HCT116 (cell line): Measurements from ENCODE around the gene RYR2. TPM values are rescaled to one million over a fixed set of nuclear protein-coding genes. Genes with fewer than 3 reads are reported as not detected.

Source experiments
- ATAC-seq: fragments of 200-7000 bp; cut with Tn5 transposase; 2 replicates; pipeline ENCODE4 v1.9.1; 2020; ENCODE audit warnings: mild to moderate bottlenecking, moderate library complexity
- BruUV-seq: library from RNA; stranded (reverse); fragments of 400-500 nt; replicated peaks from 2 replicates; lab custom pipeline; 2021; lab: Mats Ljungman, UMichigan
- CTCF ChIA-PET: fragments of 300-600 bp; sonication (Branson Sonifier 250); formaldehyde crosslinking; loops from one replicate; lab custom pipeline; 2021; ENCODE audit warnings: antibody characterized with exemption; lab: Charles Lee
- POLR2A ChIA-PET: fragments of 300-600, 350-600 bp; sonication (Branson Sonifier 250); formaldehyde crosslinking; loops from one replicate; lab custom pipeline; 2021; ENCODE audit warnings: antibody characterized with exemption; lab: Charles Lee
- RAD21 ChIA-PET, 2 experiments: fragments of 300-600 bp; sonication (Branson Sonifier 250); formaldehyde crosslinking; loops; one replicate each; lab custom pipeline; 2023; ENCODE audit warnings: low total read pairs in 2 of 2; ENCODE audit not compliant: uncharacterized antibody in 2 of 2, unreplicated experiment in 2 of 2, low non-redundant PET in 1 of 2; lab: Charles Lee
- DNase-seq: peaks from one replicate; pipeline ENCODE4 v3.0.0-alpha.2; 2010; ENCODE audit warnings: low read depth, low spot score
- H2AFZ ChIP-seq: fragments of 200-600 bp; shearing (Covaris generic), sonication (generic); 2 replicates; pipeline ENCODE4 v1.6.1; 2017; ENCODE audit warnings: low read depth, mixed run types, mixed read lengths, antibody characterized with exemption, low read length; ENCODE audit not compliant: poor library complexity, severe bottlenecking
- H3K27ac ChIP-seq: 2 replicates; pipeline ENCODE4 v1.5.1; 2012; ENCODE audit warnings: low read depth, low read length
- H3K27me3 ChIP-seq: fragments of 200-600 bp; sonication (generic); 2 replicates; pipeline ENCODE4 v1.6.1; 2016; ENCODE audit warnings: mixed run types, low read length, mixed read lengths; ENCODE audit not compliant: insufficient read depth
- H3K36me3 ChIP-seq, 2 experiments: fragments of 200-500 bp in 1 of 2; fragments of 200-600 bp in 1 of 2; sonication (Bioruptor generic) in 1 of 2; sonication (generic) in 1 of 2; 2 replicates each; pipeline versions ENCODE4 v1.5.1 to v1.6.1; 2014 to 2016; ENCODE audit warnings: low read length in 2 of 2, inconsistent platforms in 1 of 2, mixed read lengths in 1 of 2, mixed run types in 1 of 2; ENCODE audit not compliant: insufficient read depth in 2 of 2, control insufficient read depth in 1 of 2
- H3K4me1 ChIP-seq, 2 experiments: fragments of 200-600 bp in 1 of 2; sonication (generic) in 1 of 2; 2 replicates each; pipeline versions ENCODE4 v1.5.1 to v1.6.1; 2012 to 2017; ENCODE audit warnings: low read length in 2 of 2, inconsistent platforms in 1 of 2, mild to moderate bottlenecking in 1 of 2, mixed read lengths in 1 of 2, mixed run types in 1 of 2, moderate library complexity in 1 of 2; ENCODE audit not compliant: insufficient read depth in 2 of 2, control insufficient read depth in 1 of 2
- H3K4me2 ChIP-seq: fragments of 200-600 bp; sonication (generic); 2 replicates; pipeline ENCODE4 v1.6.1; 2017; ENCODE audit warnings: mixed run types, low read length, mixed read lengths
- H3K4me3 ChIP-seq, 2 experiments: fragments of 200-600 bp in 1 of 2; sonication (generic) in 1 of 2; replicated peaks in 1 of 2; 2 replicates each; pipeline ENCODE4 v1.5.1; 2011 to 2016; ENCODE audit warnings: low read length in 2 of 2, control low read depth in 1 of 2, low read depth in 1 of 2, mild to moderate bottlenecking in 1 of 2, mixed read lengths in 1 of 2, mixed run types in 1 of 2
- H3K79me2 ChIP-seq: fragments of 200-600 bp; sonication (generic); 2 replicates; pipeline ENCODE4 v1.6.1; 2017; ENCODE audit warnings: mild to moderate bottlenecking, mixed run types, low read length, moderate library complexity, mixed read lengths; ENCODE audit not compliant: insufficient read depth
- H3K9ac ChIP-seq: fragments of 200-600 bp; sonication (generic); 2 replicates; pipeline ENCODE4 v1.6.1; 2016; ENCODE audit warnings: low read length, mixed read lengths
- H3K9me2 ChIP-seq: fragments of 200-600 bp; sonication (generic), shearing (Covaris generic); 2 replicates; pipeline ENCODE4 v1.6.1; 2017; ENCODE audit warnings: mixed run types, mild to moderate bottlenecking, moderate library complexity; ENCODE audit not compliant: insufficient read depth
- H3K9me3 ChIP-seq, 2 experiments: fragments of 200-500 bp in 1 of 2; fragments of 200-600 bp in 1 of 2; sonication (Bioruptor generic) in 1 of 2; sonication (generic) in 1 of 2; 2 replicates each; pipeline ENCODE4 v1.6.1; 2014 to 2017; ENCODE audit warnings: low read length in 2 of 2, mixed read lengths in 2 of 2, inconsistent platforms in 1 of 2, low read depth in 1 of 2, mild to moderate bottlenecking in 1 of 2, mixed run types in 1 of 2, moderate library complexity in 1 of 2; ENCODE audit not compliant: control insufficient read depth in 1 of 2, insufficient read depth in 1 of 2
- H4K20me1 ChIP-seq: fragments of 200-600 bp; sonication (generic), shearing (Covaris generic); 2 replicates; pipeline ENCODE4 v1.6.1; 2017; ENCODE audit warnings: mixed run types, mild to moderate bottlenecking, moderate library complexity; ENCODE audit not compliant: insufficient read depth
- CBX3 ChIP-seq: IDR thresholded peaks from 2 replicates; pipeline ENCODE4 v1.6.1; 2012; ENCODE audit warnings: low read depth
- EGR1 ChIP-seq: IDR thresholded peaks from 2 replicates; pipeline ENCODE4 v1.6.1; 2012; ENCODE audit warnings: low read depth
- ELF1 ChIP-seq: IDR thresholded peaks from 2 replicates; pipeline ENCODE4 v1.6.1; 2012; ENCODE audit warnings: low read depth, borderline replicate concordance
- EZH2phosphoT487 ChIP-seq: fragments of 200-600 bp; IDR thresholded peaks from 2 replicates; pipeline ENCODE4 v1.6.1; 2018; ENCODE audit warnings: antibody characterized with exemption, borderline replicate concordance
- FOSL1 ChIP-seq: IDR thresholded peaks from 2 replicates; pipeline ENCODE4 v1.6.1; 2012; ENCODE audit warnings: low read depth
- JUND ChIP-seq: IDR thresholded peaks from 2 replicates; pipeline ENCODE4 v1.6.1; 2012
- POLR2A ChIP-seq: IDR thresholded peaks from 2 replicates; pipeline ENCODE4 v1.7.0; 2011; ENCODE audit warnings: borderline replicate concordance; ENCODE audit not compliant: insufficient read depth, insufficient read length; ENCODE audit errors: extremely low read depth
- POLR2AphosphoS5 ChIP-seq: IDR thresholded peaks from 2 replicates; pipeline ENCODE4 v1.6.1; 2011; ENCODE audit warnings: mild to moderate bottlenecking, low read depth, low read length, moderate library complexity
- RAD21 ChIP-seq: IDR thresholded peaks from 2 replicates; pipeline ENCODE4 v1.6.1; 2012; ENCODE audit warnings: low read depth, mild to moderate bottlenecking
- SIN3A ChIP-seq: IDR thresholded peaks from 2 replicates; pipeline ENCODE4 v1.6.1; 2012; ENCODE audit warnings: low read depth
- SRF ChIP-seq: IDR thresholded peaks from 2 replicates; pipeline ENCODE4 v1.6.1; 2012; ENCODE audit warnings: low read depth
- TCF7L2 ChIP-seq: IDR thresholded peaks from 2 replicates; pipeline ENCODE4 v1.7.0; 2011; ENCODE audit warnings: borderline replicate concordance, inconsistent platforms; ENCODE audit not compliant: insufficient read depth, insufficient read length; ENCODE audit errors: extremely low read depth
- ZFX ChIP-seq: fragments of 450-650 bp; IDR thresholded peaks from 2 replicates; pipeline ENCODE4 v1.6.1; 2017
- intact Hi-C: fragments of 100-400 bp; cut with micrococcal nuclease; formaldehyde crosslinking; loops from 2 replicates; pipeline ENCODE4 v1.10.0; 2022
- total RNA-seq: library from RNA; stranded (reverse); gene quantifications from one replicate; pipeline ENCODE4 v1.2.1, GENCODE V29; 2021; ENCODE audit not compliant: unreplicated experiment
- TF ChIP-seq, protein P1 (sequence below): IDR thresholded peaks from 2 replicates; pipeline ENCODE4 v1.6.1; 2011; ENCODE audit warnings: mild to moderate bottlenecking, low read length, moderate library complexity; ENCODE audit not compliant: insufficient replicate concordance; ENCODE audit errors: extremely low read depth
- TF ChIP-seq, protein P2 (sequence below): IDR thresholded peaks from 2 replicates; pipeline ENCODE4 v1.6.1; 2012; ENCODE audit warnings: low read depth
- TF ChIP-seq, protein P3 (sequence below): IDR thresholded peaks from 2 replicates; pipeline ENCODE4 v1.6.1; 2012
- TF ChIP-seq, protein P4 (sequence below): IDR thresholded peaks from 2 replicates; pipeline ENCODE4 v1.6.1; 2012
- TF ChIP-seq, protein P5 (sequence below), 3 experiments: fragments of 200-600 bp in 1 of 3; sonication (generic) in 1 of 3; IDR thresholded peaks in 2 of 3; conservative IDR thresholded peaks in 1 of 3; 2 replicates each; pipeline ENCODE4 v1.5.1; 2012 to 2017; ENCODE audit warnings: low read depth in 2 of 3, low read length in 2 of 3, antibody characterized with exemption in 1 of 3, borderline replicate concordance in 1 of 3, control low read depth in 1 of 3, mild to moderate bottlenecking in 1 of 3, mixed read lengths in 1 of 3, mixed run types in 1 of 3, moderate library complexity in 1 of 3; ENCODE audit not compliant: insufficient read depth in 1 of 3

Gene RYR2
- total RNA-seq, 1 experiment from 2014 or later = 0.02 TPM

DNA sequence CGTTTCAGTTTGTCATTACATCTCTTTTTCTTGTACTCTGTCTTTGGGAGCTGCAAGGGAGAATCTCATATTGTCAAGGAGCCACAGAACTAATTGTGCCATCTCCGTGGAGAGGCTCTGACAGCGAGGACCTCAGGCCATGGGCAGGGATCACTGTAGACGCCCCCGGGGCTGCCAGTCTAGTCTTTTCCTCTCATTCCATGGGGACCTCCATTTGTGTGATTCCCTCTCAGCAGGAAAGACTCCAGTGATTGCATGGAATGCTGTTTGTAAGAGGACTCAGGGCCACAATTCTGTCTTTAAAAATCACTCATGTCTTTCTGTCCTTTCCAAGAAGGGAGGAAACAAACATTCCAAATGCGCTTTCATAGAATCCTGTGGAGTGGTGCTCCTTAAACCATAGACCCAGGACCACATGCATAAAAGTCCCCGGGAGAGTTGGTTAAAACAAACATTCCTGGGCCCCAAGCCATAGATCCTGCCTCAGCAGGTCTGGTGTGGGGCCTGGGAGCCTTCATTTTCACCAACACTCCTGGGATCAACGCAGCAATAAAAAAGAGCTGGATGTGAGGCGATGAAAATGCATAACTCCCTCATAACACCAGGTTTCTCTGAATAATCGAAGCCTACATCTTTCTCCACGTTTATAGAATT lies 744.2 kb downstream of the RYR2 start:
- Histone ChIP-seq H3K9me3 (peaks cover 0 to 13% of the 10 kb centered on the region in 2 experiments; a peak in 2 of 4 replicates), H3K27me3 (no peaks in the 10 kb centered on the region), H4K20me1 (no peaks in the 10 kb centered on the region), H3K27ac (no peak overlapping the region), H3K9me2 (no peaks in the 10 kb centered on the region), H3K4me1 (no peaks in the 10 kb centered on the region), H3K9ac (no peak overlapping the region), H3K36me3 (no peaks in the 10 kb centered on the region), H3K4me2 (no peak overlapping the region), H3K4me3 (no peak overlapping the region), H2AFZ (no peak overlapping the region), H3K79me2 (no peaks in the 10 kb centered on the region)
- TF ChIP-seq POLR2A (no peak), RAD21 (no peak), ELF1 (no peak), ZFX (no peak), CBX3 (no peak), EGR1 (no peak), SIN3A (no peak), FOSL1 (no peak), SRF (no peak), TCF7L2 (no peak), POLR2AphosphoS5 (no peak), JUND (no peak), EZH2phosphoT487 (no peak)
- TF ChIP-seq, protein P1, sequence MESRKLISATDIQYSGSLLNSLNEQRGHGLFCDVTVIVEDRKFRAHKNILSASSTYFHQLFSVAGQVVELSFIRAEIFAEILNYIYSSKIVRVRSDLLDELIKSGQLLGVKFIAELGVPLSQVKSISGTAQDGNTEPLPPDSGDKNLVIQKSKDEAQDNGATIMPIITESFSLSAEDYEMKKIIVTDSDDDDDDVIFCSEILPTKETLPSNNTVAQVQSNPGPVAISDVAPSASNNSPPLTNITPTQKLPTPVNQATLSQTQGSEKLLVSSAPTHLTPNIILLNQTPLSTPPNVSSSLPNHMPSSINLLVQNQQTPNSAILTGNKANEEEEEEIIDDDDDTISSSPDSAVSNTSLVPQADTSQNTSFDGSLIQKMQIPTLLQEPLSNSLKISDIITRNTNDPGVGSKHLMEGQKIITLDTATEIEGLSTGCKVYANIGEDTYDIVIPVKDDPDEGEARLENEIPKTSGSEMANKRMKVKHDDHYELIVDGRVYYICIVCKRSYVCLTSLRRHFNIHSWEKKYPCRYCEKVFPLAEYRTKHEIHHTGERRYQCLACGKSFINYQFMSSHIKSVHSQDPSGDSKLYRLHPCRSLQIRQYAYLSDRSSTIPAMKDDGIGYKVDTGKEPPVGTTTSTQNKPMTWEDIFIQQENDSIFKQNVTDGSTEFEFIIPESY = no peak
- TF ChIP-seq, protein P2, sequence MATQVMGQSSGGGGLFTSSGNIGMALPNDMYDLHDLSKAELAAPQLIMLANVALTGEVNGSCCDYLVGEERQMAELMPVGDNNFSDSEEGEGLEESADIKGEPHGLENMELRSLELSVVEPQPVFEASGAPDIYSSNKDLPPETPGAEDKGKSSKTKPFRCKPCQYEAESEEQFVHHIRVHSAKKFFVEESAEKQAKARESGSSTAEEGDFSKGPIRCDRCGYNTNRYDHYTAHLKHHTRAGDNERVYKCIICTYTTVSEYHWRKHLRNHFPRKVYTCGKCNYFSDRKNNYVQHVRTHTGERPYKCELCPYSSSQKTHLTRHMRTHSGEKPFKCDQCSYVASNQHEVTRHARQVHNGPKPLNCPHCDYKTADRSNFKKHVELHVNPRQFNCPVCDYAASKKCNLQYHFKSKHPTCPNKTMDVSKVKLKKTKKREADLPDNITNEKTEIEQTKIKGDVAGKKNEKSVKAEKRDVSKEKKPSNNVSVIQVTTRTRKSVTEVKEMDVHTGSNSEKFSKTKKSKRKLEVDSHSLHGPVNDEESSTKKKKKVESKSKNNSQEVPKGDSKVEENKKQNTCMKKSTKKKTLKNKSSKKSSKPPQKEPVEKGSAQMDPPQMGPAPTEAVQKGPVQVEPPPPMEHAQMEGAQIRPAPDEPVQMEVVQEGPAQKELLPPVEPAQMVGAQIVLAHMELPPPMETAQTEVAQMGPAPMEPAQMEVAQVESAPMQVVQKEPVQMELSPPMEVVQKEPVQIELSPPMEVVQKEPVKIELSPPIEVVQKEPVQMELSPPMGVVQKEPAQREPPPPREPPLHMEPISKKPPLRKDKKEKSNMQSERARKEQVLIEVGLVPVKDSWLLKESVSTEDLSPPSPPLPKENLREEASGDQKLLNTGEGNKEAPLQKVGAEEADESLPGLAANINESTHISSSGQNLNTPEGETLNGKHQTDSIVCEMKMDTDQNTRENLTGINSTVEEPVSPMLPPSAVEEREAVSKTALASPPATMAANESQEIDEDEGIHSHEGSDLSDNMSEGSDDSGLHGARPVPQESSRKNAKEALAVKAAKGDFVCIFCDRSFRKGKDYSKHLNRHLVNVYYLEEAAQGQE = no peak
- TF ChIP-seq, protein P3, sequence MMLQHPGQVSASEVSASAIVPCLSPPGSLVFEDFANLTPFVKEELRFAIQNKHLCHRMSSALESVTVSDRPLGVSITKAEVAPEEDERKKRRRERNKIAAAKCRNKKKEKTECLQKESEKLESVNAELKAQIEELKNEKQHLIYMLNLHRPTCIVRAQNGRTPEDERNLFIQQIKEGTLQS = no peak
- TF ChIP-seq, protein P4, sequence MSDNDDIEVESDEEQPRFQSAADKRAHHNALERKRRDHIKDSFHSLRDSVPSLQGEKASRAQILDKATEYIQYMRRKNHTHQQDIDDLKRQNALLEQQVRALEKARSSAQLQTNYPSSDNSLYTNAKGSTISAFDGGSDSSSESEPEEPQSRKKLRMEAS = no peak
- TF ChIP-seq, protein P5, sequence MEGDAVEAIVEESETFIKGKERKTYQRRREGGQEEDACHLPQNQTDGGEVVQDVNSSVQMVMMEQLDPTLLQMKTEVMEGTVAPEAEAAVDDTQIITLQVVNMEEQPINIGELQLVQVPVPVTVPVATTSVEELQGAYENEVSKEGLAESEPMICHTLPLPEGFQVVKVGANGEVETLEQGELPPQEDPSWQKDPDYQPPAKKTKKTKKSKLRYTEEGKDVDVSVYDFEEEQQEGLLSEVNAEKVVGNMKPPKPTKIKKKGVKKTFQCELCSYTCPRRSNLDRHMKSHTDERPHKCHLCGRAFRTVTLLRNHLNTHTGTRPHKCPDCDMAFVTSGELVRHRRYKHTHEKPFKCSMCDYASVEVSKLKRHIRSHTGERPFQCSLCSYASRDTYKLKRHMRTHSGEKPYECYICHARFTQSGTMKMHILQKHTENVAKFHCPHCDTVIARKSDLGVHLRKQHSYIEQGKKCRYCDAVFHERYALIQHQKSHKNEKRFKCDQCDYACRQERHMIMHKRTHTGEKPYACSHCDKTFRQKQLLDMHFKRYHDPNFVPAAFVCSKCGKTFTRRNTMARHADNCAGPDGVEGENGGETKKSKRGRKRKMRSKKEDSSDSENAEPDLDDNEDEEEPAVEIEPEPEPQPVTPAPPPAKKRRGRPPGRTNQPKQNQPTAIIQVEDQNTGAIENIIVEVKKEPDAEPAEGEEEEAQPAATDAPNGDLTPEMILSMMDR (IDR thresholded peaks at IDR 0.05 in 2 of 3, conservative IDR thresholded peaks at IDR 0.05 in 1 of 3; ENCODE audit: borderline replicate concordance in 1 of 3, insufficient read depth in 1 of 3, low read depth in 2 of 3, low read length in 2 of 3) = no peak
- ChIA-PET CTCF (no interaction called here), RAD21 (no interaction called here), POLR2A (no interaction called here)
- intact Hi-C loops = no loop called here
- DNase-seq (no peak), ATAC-seq (no peak)
- no TSS peak for BruUV-seq
